GM12891 (cell line): Measurements from ENCODE around the gene SYPL2.
"Not testable (repeated sequence)": the region's sequence is repeated elsewhere in the genome, so short reads cannot be mapped to it uniquely, and the experiment has no call there.

Experiments
- DNase-seq: peaks from one replicate; pipeline ENCODE4 v3.0.0; 2011; ENCODE audit warnings: low spot score; ENCODE audit not compliant: insufficient read length
- FAIRE-seq: peaks from 2 replicates; lab custom pipeline; 2011; peaks lifted over from hg19 to GRCh38; lab: Jason Lieb, UNC
- PAX5 ChIP-seq: IDR thresholded peaks from 2 replicates; pipeline ENCODE4 v1.6.1; 2011; ENCODE audit warnings: low read length, moderate library complexity, mild to moderate bottlenecking; ENCODE audit not compliant: insufficient read depth, severe bottlenecking
- POLR2A ChIP-seq: IDR thresholded peaks from 2 replicates; pipeline ENCODE4 v1.6.1; 2011; ENCODE audit warnings: low read depth, low read length, control low read depth
- POLR2AphosphoS5 ChIP-seq: IDR thresholded peaks from 2 replicates; pipeline ENCODE4 v1.6.1; 2011; ENCODE audit warnings: low read depth, low read length, control low read depth
- POU2F2 ChIP-seq: IDR thresholded peaks from 2 replicates; pipeline ENCODE4 v1.6.1; 2011; ENCODE audit warnings: low read depth, mild to moderate bottlenecking, control low read depth, low read length, moderate library complexity
- SPI1 ChIP-seq: IDR thresholded peaks from 2 replicates; pipeline ENCODE4 v1.6.1; 2011; ENCODE audit warnings: low read depth, low read length, control low read depth
- TAF1 ChIP-seq: IDR thresholded peaks from 2 replicates; pipeline ENCODE4 v1.6.1; 2011; ENCODE audit warnings: low read depth, low read length, control low read depth

SYPL2 gene

DNA sequence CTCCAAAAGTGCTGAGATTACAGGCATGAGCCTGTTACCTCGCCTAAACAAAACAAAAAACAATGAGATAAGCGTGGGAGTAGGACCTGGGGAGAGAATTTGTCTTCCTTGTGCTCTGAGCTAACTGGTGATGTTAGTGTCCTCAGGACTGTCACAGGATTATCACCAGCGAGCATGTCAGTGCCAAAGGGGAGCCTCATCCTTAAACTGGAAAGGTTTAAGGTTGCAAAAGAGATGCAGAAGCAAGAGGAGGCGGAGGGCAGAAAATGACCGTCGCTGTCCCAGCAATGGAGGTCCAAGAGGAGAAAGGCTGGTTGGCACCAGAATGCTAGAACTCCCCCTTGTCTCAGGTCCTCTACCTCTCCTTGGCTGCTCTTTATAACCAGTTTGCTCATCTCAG, 3.9 kb downstream of the SYPL2 start:
- no peak for FAIRE-seq
- no peak for DNase-seq
- no peak for TF ChIP-seq SPI1
- TF ChIP-seq TAF1, result no peak

DNA sequence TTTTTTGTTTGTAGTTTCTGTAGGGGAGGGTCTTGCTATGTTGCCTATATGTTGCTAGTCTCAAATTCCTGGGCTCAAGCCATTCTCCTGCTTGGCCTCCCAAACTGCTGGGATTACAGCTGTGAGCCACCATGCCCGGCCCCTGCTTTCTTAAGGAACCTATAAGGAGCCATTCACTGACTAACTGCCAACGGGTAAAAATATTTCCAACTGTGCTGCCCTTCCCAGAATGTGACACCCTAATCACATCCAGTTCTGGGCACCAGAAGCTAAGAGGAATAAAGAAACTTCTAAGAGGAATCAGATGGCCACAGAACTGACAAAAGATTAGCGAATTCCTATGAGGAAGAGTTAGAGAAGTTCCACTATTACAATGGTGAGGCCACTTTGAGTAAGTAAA, 6.4 kb downstream of the SYPL2 start:
- TF ChIP-seq SPI1 (no peak), POU2F2 (no peak), TAF1 (no peak), PAX5 (no peak), POLR2AphosphoS5 (no peak), POLR2A (no peak)
- DNase-seq (no peak), FAIRE-seq (no peak)

DNA sequence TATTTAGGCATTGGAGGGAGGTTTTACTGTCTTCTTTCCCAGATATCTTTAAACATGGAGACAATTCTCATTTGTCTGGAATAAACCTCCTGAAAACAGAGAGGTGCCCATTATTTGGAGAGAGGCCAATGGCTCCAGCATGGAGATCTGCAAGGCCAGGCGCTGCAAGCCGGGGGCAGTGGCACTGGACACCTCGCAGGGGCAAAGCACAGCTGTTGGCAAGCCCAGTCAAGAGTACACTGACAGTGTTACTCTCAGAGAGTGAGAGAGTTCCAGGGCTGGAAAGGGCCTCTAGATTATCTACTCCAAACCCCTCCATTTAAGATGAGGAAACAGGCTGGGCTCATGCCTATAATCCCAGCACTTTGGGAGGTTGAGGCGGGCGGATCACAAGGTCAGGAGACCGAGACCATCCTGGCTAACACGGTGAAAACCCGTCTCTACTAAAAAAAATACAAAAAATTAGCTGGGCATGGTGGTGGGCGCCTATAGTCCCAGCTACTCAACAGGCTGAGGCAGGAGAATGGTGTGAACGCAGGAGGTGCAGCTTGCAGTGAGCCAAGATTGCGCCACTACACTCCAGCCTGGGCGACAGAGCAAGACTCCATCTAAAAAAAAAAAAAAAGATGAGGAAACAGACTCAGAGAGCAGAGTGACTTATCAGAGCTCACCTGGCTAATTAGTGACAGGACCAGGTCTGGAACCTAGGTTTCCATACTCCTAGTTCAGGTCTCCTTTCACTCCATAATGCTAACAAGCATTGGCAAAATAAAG, 7.1 kb downstream of the SYPL2 start:
- not testable (repeated sequence) for DNase-seq, FAIRE-seq

DNA sequence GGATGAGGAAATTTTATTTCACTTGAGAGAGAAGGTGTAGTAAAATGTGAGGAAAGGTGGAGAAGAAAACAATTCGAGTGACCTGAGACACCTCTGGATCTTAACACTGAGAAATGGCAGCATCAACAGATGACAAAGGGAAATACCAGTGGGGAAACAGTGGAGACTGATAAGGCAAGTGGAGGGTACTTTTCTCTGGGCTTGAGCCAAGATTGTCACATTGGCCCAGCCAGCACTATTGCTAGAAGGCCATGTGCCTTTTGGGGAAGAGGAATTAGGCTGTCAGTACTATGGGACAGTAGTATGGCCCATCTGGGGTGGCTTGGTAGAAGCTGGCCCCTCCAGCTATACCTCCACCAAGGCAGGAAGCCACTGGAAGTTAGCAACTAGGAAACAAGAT, 8.4 kb downstream of the SYPL2 start:
- no peak for DNase-seq
- TF ChIP-seq POU2F2 (no peak), POLR2A (no peak), SPI1 (no peak), TAF1 (no peak), POLR2AphosphoS5 (no peak), PAX5 (no peak)
- FAIRE-seq, result no peak

DNA sequence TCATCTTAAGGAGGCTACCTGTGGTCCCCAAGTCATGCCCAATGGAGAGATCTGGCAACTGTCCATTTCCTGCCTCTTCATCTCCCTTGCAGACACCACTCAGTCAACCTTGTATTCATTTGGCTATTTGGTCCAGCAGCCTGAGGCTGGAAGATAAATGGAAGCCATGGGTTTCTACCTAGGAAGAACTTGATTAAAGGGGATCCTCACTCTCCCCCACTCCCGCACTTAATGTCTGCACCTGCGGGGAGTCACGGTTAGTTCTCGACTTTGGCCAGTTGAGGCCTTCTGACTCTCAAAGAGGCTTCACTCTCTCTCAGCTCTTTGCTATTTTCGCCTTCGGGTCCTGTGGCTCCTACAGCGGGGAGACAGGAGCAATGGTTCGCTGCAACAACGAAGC, 8.9 kb downstream of the SYPL2 start:
- DNase-seq (no peak), FAIRE-seq (no peak)

DNA sequence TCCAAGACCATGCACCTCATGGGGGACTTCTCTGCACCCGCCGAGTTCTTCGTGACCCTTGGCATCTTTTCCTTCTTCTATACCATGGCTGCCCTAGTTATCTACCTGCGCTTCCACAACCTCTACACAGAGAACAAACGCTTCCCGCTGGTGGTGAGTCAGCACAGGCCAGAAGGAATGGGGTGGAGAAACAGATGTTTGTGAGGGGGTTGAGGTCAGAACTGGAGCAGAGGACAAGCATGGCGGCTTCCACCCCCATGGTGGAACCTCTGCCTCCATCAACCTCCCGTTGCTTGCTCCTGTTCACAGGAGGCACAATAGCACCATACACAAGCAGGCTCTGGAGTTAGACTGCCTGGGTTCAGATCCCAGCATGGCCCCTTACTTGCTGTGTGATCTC, 10.5 kb downstream of the SYPL2 start:
- DNase-seq (no peak), FAIRE-seq (no peak)
- TF ChIP-seq POLR2A (no peak), SPI1 (no peak), TAF1 (no peak), POU2F2 (no peak), POLR2AphosphoS5 (no peak), PAX5 (no peak)

More for the DNA sequence above, 8.9 kb downstream of the SYPL2 start:
- TF ChIP-seq PAX5 (no peak), POLR2A (no peak), POLR2AphosphoS5 (no peak), TAF1 (no peak), POU2F2 (no peak), SPI1 (no peak)

DNA sequence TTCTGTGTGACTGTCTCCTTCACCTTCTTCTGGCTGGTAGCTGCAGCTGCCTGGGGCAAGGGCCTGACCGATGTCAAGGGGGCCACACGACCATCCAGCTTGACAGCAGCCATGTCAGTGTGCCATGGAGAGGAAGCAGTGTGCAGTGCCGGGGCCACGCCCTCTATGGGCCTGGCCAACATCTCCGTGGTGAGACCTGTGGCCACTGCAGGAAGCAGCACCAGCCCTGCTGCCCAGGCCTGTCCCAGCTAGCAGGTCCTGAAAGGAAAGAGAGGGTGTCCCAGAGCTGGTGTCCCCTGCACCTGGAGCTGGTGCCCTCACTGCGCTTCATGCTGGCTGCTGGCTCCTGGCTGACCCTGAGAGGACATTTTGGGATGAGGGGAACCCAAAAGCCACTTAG, 11.5 kb downstream of the SYPL2 start:
- TF ChIP-seq SPI1 (no peak), POU2F2 (no peak), POLR2AphosphoS5 (no peak), PAX5 (no peak), POLR2A (no peak), TAF1 (no peak)
- DNase-seq (no peak), FAIRE-seq (no peak)

DNA sequence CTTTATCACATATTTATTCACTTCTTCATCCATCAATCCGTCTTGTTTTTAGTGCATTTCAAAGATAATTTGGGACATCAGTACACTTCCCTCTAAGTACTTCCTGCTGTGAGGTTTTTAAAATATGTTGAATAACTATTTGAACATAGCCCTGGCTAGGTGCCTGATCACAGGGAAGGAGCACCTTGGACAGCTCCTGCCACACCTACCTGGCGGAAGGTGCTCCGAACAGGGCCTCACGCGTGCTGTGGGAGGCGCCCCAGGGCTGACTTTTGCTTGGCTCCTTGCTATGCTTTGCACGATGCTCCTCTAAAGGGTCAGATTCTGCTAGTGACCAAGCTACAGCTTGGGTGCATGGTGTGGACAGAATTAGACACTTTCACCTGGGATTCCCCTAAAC, 12.5 kb downstream of the SYPL2 start:
- DNase-seq (no peak), FAIRE-seq (no peak)
- TF ChIP-seq SPI1 (no peak), POU2F2 (no peak), POLR2A (no peak), TAF1 (no peak), POLR2AphosphoS5 (no peak), PAX5 (no peak)

DNA sequence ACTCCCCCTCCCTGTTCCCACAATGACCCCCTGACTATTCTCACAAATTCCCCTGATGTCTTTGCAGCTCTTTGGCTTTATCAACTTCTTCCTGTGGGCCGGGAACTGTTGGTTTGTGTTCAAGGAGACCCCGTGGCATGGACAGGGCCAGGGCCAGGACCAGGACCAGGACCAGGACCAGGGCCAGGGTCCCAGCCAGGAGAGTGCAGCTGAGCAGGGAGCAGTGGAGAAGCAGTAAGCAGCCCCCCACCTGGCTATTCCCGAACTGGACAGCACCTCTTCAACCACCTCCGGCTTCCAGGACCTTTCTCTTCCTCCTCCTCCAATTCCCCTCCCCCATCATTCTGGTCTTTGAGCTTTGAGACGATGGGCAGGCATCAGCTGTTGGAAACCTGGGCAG, 13.0 kb downstream of the SYPL2 start:
- DNase-seq, result no peak
- TF ChIP-seq POLR2A, result no peak
- TF ChIP-seq POLR2AphosphoS5, result no peak
- TF ChIP-seq POU2F2, result no peak
- no peak for TF ChIP-seq TAF1
- TF ChIP-seq PAX5, result no peak
- FAIRE-seq, result no peak

DNA sequence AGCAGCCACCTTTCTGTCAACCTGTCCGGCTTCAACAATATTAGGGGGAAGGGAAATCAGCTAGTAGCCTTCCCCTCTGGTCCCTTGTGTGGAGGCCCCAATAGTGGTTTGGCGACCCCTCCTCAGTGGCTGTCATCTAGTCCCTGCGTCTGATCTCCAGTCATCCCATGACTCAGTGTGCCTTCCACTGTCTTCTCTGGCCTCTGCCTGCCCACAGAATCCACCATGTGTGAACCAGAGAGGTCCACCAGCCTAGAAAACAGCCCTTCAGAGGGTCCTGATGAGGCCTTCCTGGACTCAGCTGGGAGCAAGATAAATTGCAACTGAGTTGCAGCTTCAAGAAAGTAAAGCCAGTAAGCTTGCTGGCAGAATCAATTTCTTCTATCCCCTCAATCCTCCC, 13.6 kb downstream of the SYPL2 start:
- DNase-seq (no peak), FAIRE-seq (no peak)
- TF ChIP-seq POLR2A, result no peak
- TF ChIP-seq POU2F2, result no peak
- TF ChIP-seq POLR2AphosphoS5, result no peak
- TF ChIP-seq SPI1, result no peak
- TF ChIP-seq TAF1, result no peak
- TF ChIP-seq PAX5, result no peak

DNA sequence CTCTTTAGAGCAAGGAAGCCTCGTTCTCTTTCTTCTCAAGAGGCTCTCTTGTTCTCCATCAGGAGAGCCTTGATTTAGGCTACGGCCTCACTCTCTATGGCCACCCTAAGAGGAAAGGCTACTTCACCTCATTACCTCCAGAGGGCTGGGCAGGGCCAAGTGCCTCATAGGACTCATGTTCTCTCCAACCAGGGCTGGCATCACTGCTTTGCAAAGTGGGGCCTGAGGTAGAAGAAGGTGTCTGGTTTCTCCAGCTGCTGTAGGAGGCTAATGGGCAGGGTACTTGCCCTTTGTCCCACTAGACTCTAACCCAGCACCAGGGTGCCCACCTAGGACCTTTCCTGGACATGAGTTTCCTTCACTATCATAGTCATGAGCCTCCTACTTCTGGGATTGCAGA, 15.3 kb downstream of the SYPL2 start:
- FAIRE-seq (no peak), DNase-seq (no peak)
- TF ChIP-seq POLR2AphosphoS5 (no peak), PAX5 (no peak), POLR2A (no peak), TAF1 (no peak), POU2F2 (no peak), SPI1 (no peak)
